Neuronal stem cell (in vitro differentiated cells): ENCODE measurements around the gene CDH3.

ENCODE experiments used
- DNase-seq: peaks from one replicate; pipeline ENCODE4 v3.0.0-alpha.2; 2013; ENCODE audit warnings: low spot score
- H2AFZ ChIP-seq: one replicate; pipeline ENCODE4 v1.6.1; 2013; ENCODE audit warnings: mild to moderate bottlenecking, low read length, inconsistent platforms
- H2AK5ac ChIP-seq: 2 replicates; pipeline ENCODE4 v1.6.1; 2013; ENCODE audit warnings: low read depth, mild to moderate bottlenecking, inconsistent platforms, low read length, moderate library complexity, mixed read lengths
- H2BK120ac ChIP-seq: 2 replicates; pipeline ENCODE4 v1.6.1; 2013; ENCODE audit warnings: low read depth, mild to moderate bottlenecking, inconsistent platforms, low read length, moderate library complexity, mixed read lengths
- H2BK12ac ChIP-seq: one replicate; pipeline ENCODE4 v1.6.1; 2013; ENCODE audit warnings: low read length, inconsistent platforms
- H2BK15ac ChIP-seq: 2 replicates; pipeline ENCODE4 v1.6.1; 2013; ENCODE audit warnings: mild to moderate bottlenecking, low read length, inconsistent platforms, mixed read lengths
- H2BK5ac ChIP-seq: one replicate; pipeline ENCODE4 v1.6.1; 2013; ENCODE audit warnings: inconsistent platforms, mild to moderate bottlenecking, low read length, moderate library complexity
- H3K14ac ChIP-seq: one replicate; pipeline ENCODE4 v1.6.1; 2013; ENCODE audit warnings: low read length, inconsistent platforms
- H3K18ac ChIP-seq: 2 replicates; pipeline ENCODE4 v1.6.1; 2013; ENCODE audit warnings: low read length, inconsistent platforms
- H3K23ac ChIP-seq: 2 replicates; pipeline ENCODE4 v1.6.1; 2013; ENCODE audit warnings: low read depth, mild to moderate bottlenecking, mixed read lengths, low read length, inconsistent platforms; ENCODE audit not compliant: poor library complexity
- H3K27ac ChIP-seq: replicated peaks from 3 replicates; pipeline ENCODE4 v1.5.1; 2013; ENCODE audit warnings: low read length, inconsistent platforms
- H3K27me3 ChIP-seq, 3 experiments: 2 replicates each; pipeline ENCODE4 v1.6.1; 2013; ENCODE audit warnings: low read length in 3 of 3, mild to moderate bottlenecking in 2 of 3, inconsistent platforms in 1 of 3, low read depth in 1 of 3, mixed read lengths in 1 of 3, moderate library complexity in 1 of 3; ENCODE audit not compliant: control insufficient read depth in 3 of 3, insufficient read depth in 3 of 3
- H3K36me3 ChIP-seq, 2 donors: replicated peaks in 1 of 2; 2 replicates each; pipeline ENCODE4 v1.6.1; 2013; ENCODE audit warnings: low read length in 2 of 2; ENCODE audit not compliant: control insufficient read depth in 2 of 2, insufficient read depth in 2 of 2
- H3K4ac ChIP-seq: 2 replicates; pipeline ENCODE4 v1.6.1; 2013; ENCODE audit warnings: inconsistent platforms, mild to moderate bottlenecking, low read length, moderate library complexity
- H3K4me1 ChIP-seq, 2 donors: 1 replicate in 1 of 2; 2 replicates in 1 of 2; pipeline ENCODE4 v1.6.1; 2013; ENCODE audit warnings: low read length in 2 of 2, low read depth in 1 of 2; ENCODE audit not compliant: control insufficient read depth in 2 of 2, insufficient read depth in 1 of 2
- H3K4me2 ChIP-seq: one replicate; pipeline ENCODE4 v1.6.1; 2013; ENCODE audit warnings: mild to moderate bottlenecking, low read length, inconsistent platforms; ENCODE audit not compliant: insufficient read depth, poor library complexity, severe bottlenecking
- H3K4me3 ChIP-seq, 2 donors: 2 replicates each; pipeline ENCODE4 v1.5.1; 2013; ENCODE audit warnings: low read length in 2 of 2, mild to moderate bottlenecking in 2 of 2, inconsistent platforms in 1 of 2, moderate library complexity in 1 of 2
- H3K79me1 ChIP-seq: one replicate; pipeline ENCODE4 v1.6.1; 2013; ENCODE audit warnings: low read depth, mild to moderate bottlenecking, inconsistent platforms, low read length, moderate library complexity
- H3K9ac ChIP-seq: one replicate; pipeline ENCODE4 v1.6.1; 2013; ENCODE audit warnings: mild to moderate bottlenecking, low read depth, low read length, inconsistent platforms; ENCODE audit not compliant: poor library complexity
- H3K9me3 ChIP-seq, 2 donors: replicated peaks in 1 of 2; 2 replicates each; pipeline versions ENCODE3 to v1.6.1; 2013; ENCODE audit warnings: low read length in 2 of 2, mild to moderate bottlenecking in 2 of 2, inconsistent platforms in 1 of 2, low read depth in 1 of 2, mixed read lengths in 1 of 2, moderate library complexity in 1 of 2; ENCODE audit not compliant: control insufficient read depth in 2 of 2, insufficient read depth in 1 of 2
- H4K8ac ChIP-seq: one replicate; pipeline ENCODE4 v1.6.1; 2013; ENCODE audit warnings: low read depth, mild to moderate bottlenecking, inconsistent platforms, low read length, moderate library complexity
- H4K91ac ChIP-seq: one replicate; pipeline ENCODE4 v1.6.1; 2013; ENCODE audit warnings: low read length, low read depth, mild to moderate bottlenecking, inconsistent platforms; ENCODE audit not compliant: poor library complexity
- WGBS, 2 donors: extraction: QIAGEN DNeasy Blood & Tissue Kit; methylation state at CpG; one replicate each; pipeline ENCODE4 v1.1.7; 2013; ENCODE audit warnings: missing lambda C conversion rate in 2 of 2, mixed read lengths in 1 of 2; ENCODE audit not compliant: insufficient read length in 2 of 2, insufficient replicate concordance in 1 of 2; ENCODE audit errors: extremely low coverage in 2 of 2; 5-methylcytosine and 5-hydroxymethylcytosine counted together

CDH3 gene

DNA sequence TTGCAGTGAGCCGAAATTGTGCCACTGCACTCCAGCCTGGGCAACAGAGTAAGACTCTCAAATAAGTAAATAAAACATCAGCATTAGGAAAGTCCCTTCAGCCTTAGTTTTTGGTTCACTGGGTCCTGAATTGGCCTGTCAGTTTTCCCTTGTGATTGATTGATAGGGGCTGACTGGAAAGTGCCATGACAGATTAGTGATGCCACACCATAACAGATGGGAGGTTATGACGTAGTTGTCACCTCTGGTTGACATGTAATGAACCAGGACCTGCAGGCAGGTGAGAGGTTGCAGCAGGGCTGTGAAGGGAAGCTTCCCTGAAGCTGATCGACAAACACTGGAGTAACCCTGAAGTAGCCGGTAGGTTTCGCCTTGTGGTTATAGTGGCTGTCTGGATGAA, 41.8 kb downstream of the CDH3 start:
- H3K9me3 ChIP-seq = no peaks in the 10 kb centered on the region

DNA sequence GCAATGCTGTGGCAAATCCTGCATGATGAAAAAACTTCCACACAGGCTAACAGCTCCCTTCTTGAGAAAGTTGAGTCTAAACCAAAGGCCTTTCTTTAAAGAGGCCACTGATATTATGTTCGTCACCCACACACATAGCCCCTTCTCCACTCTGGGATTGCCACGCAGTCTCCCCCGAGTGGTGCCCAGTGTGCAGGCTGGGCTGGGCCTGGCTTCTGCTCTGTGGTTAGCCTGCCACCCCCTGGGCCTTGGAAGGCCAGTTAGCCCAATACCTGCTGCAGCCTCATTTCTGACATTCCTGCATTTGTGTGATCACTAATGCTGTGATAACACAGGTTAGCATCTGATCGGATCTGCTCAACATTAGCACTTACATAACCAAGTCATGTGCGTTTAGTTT, 44.8 kb downstream of the CDH3 start:
- Histone ChIP-seq H3K4ac (no peak overlapping the region), H2BK5ac (no peak overlapping the region), H2BK15ac (no peak overlapping the region), H4K91ac (no peak overlapping the region), H3K79me1 (no peaks in the 10 kb centered on the region), H4K8ac (no peak overlapping the region), H3K4me3 (no peak overlapping the region), H3K4me2 (no peak overlapping the region), H3K27ac (no peak overlapping the region), H2BK12ac (no peak overlapping the region), H2BK120ac (no peak overlapping the region), H3K14ac (no peak overlapping the region), H2AFZ (no peak overlapping the region), H3K9ac (no peak overlapping the region), H3K23ac (no peak overlapping the region), H3K36me3 (peaks cover 0 to 3% of the 10 kb centered on the region in 2 donors), H3K9me3 (no peaks in the 10 kb centered on the region), H2AK5ac (no peak overlapping the region), H3K4me1 (no peaks in the 10 kb centered on the region), H3K27me3 (no peaks in the 10 kb centered on the region), H3K18ac (no peak overlapping the region)
- DNase-seq = no peak
- no CpG with 5 or more reads among the region's 5 CpGs for WGBS, 2 donors

More for the DNA sequence above, 41.8 kb downstream of the CDH3 start:
- Histone ChIP-seq H2BK120ac (no peak overlapping the region), H2AFZ (no peak overlapping the region), H3K14ac (no peak overlapping the region), H3K4me1 (no peaks in the 10 kb centered on the region), H2AK5ac (no peak overlapping the region), H3K18ac (no peak overlapping the region), H3K4me2 (no peak overlapping the region), H4K8ac (no peak overlapping the region), H2BK15ac (no peak overlapping the region), H3K27me3 (no peaks in the 10 kb centered on the region), H3K27ac (no peak overlapping the region), H2BK12ac (no peak overlapping the region), H3K4me3 (no peak overlapping the region), H3K36me3 (peaks cover 0 to 3% of the 10 kb centered on the region in 2 donors), H2BK5ac (no peak overlapping the region), H3K79me1 (no peaks in the 10 kb centered on the region), H4K91ac (no peak overlapping the region), H3K23ac (no peak overlapping the region), H3K9ac (no peak overlapping the region), H3K4ac (no peak overlapping the region)
- no CpG with 5 or more reads among the region's 5 CpGs for WGBS, 2 donors
- DNase-seq = no peak

GRCh38 chr16:68695575-68695974, 50.5 kb downstream of the CDH3 start:
- H3K4me1 ChIP-seq = no peaks in the 10 kb centered on the region
- H2AFZ ChIP-seq = no peak overlapping the region
- no peak overlapping the region for H2BK5ac ChIP-seq
- no peak overlapping the region for H4K8ac ChIP-seq
- H3K27me3 ChIP-seq = no peaks in the 10 kb centered on the region
- no peak for DNase-seq
- no peak overlapping the region for H3K4ac ChIP-seq
- no peak overlapping the region for H2AK5ac ChIP-seq
- WGBS, 2 donors = no CpG with 5 or more reads among the region's 11 CpGs
- H3K79me1 ChIP-seq = no peaks in the 10 kb centered on the region
- H2BK15ac ChIP-seq = no peak overlapping the region
- H2BK120ac ChIP-seq = no peak overlapping the region
- no peak overlapping the region for H3K4me2 ChIP-seq
- H3K36me3 ChIP-seq = no peaks in the 10 kb centered on the region
- H3K27ac ChIP-seq = no peak overlapping the region
- no peaks in the 10 kb centered on the region for H3K9me3 ChIP-seq
- H3K4me3 ChIP-seq = no peak overlapping the region
- no peak overlapping the region for H4K91ac ChIP-seq
- H2BK12ac ChIP-seq = no peak overlapping the region
- no peak overlapping the region for H3K14ac ChIP-seq
- H3K18ac ChIP-seq = no peak overlapping the region
- H3K9ac ChIP-seq = no peak overlapping the region
- H3K23ac ChIP-seq = no peak overlapping the region

DNA sequence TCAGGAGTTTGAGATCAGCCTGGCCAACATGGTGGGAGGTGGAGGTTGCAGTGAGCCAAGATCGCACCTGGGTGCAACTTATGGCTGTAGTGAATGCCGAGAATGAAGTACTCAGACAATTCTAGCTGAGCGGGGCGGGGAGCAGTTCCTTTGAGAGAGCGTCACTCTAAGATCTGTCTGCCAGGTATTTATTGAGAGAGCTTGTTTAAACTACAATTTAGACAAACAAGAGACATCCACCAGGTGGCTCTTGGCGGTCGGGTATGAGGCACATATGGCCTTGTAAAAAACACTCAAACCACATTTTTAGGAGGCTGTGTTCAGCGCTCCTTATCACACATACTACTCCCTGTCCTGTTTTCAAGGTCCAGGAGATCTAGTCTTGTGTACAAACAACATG, 51.4 kb downstream of the CDH3 start:
- Histone ChIP-seq H3K27ac (no peak overlapping the region), H3K18ac (no peak overlapping the region), H2BK5ac (no peak overlapping the region), H2AFZ (no peak overlapping the region), H3K4ac (no peak overlapping the region), H3K79me1 (no peaks in the 10 kb centered on the region), H3K23ac (no peak overlapping the region), H3K4me3 (no peak overlapping the region), H4K8ac (no peak overlapping the region), H2BK15ac (no peak overlapping the region), H3K4me1 (no peaks in the 10 kb centered on the region), H4K91ac (no peak overlapping the region), H3K9me3 (no peaks in the 10 kb centered on the region), H3K27me3 (no peaks in the 10 kb centered on the region), H3K14ac (no peak overlapping the region), H2AK5ac (no peak overlapping the region), H2BK120ac (no peak overlapping the region), H3K4me2 (no peak overlapping the region), H3K36me3 (no peaks in the 10 kb centered on the region), H2BK12ac (no peak overlapping the region), H3K9ac (no peak overlapping the region)
- no peak for DNase-seq
- WGBS, 2 donors = no CpG with 5 or more reads among the region's 8 CpGs
